Spleen (tissue), 7 donors: Measurements from ENCODE around the gene WAC.

Source experiments
- CTCF ChIP-seq, 11 experiments: fragments of 200-600 bp in 7 of 11; fragments of 450-650 bp in 4 of 11; sonication (generic) in 4 of 11; IDR thresholded peaks in 8 of 11; conservative IDR thresholded peaks in 3 of 11; 1 replicate in 7 of 11; 2 replicates in 4 of 11; pipeline versions ENCODE4 v1.4.0 to v1.8.0; 2016 to 2021; ENCODE audit warnings: antibody characterized with exemption in 11 of 11, inconsistent platforms in 4 of 11, mild to moderate bottlenecking in 1 of 11
- POLR2A ChIP-seq, 3 donors: fragments of 450-650 bp; IDR thresholded peaks; one replicate each; pipeline ENCODE4 v1.5.1; 2017; ENCODE audit warnings: antibody characterized with exemption in 3 of 3, mild to moderate bottlenecking in 1 of 3
- POLR2AphosphoS5 ChIP-seq, 3 donors: sonication (generic); formaldehyde crosslinking; IDR thresholded peaks; one replicate each; pipeline ENCODE4 v1.5.1; 2017; ENCODE audit warnings: antibody characterized with exemption in 3 of 3
- donor health status: DM: no; HTN: no; CAD: no; lungs with moderate emphysema.
- donor health status: DM: no; HTN: no; CAD: no.
- donor health status: DM: no; HTN: no; CAD: no.

DNA sequence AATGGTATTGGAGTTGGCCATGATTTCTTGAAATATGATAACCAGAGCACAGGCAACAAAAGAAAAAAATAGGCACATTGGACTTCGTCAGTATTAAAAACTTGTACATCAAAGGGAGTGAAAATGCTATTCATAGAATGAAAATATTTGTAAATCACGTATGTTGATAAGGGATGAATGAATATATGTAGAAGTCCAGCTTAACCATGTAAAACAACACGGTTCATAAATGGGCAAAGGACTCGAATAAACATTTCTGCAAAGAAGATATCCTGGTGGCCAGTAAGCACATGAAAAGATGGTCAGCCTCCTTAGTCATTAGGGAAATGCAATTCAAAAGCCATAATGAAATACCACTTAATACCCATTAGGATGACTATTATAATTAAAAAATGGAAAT lies 68.1 kb downstream of the WAC start:
- TF ChIP-seq POLR2A (IDR thresholded peaks at IDR 0.05): no peak
- TF ChIP-seq POLR2AphosphoS5 (IDR thresholded peaks at IDR 0.05): no peak
- TF ChIP-seq CTCF (IDR thresholded peaks at IDR 0.05 in 8 of 11, conservative IDR thresholded peaks at IDR 0.05 in 3 of 11): no peak
